ENCODE measurements around the gene APLNR.

APLNR gene

DNA sequence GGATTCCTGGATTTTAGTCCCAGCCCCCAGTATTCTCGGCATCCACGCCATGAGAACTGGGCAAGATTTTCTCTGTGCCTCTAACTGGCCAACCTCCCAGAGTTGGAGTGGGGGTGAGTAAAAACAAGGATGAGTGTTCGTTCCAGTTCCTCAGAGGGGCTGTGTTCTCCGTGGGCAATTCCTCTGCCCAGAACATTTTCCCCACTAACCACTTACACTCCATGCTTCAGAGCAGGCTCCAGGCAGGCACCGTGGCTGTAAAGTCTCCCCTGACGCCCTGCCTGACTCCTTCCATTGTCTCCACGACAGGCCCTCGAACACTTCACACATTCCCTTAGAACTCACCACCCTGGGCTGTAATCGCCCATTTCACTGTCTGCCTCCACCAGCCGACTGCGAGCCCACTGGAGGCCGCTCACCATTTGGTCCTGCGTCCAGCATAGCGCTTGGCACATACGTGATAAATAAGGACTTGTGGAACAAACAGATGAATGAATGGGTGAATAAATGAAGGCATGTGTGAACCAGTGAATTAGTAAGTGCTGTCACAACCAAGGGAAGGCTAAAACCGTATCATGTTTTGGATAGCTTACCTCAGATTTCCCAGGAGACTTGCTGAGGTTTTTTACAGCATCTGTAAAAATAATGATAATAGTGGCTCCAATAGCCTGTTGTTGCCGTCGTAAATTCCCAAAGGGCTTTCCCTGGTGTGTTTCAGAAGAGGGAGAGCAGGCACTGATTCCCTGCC lies 6.1 kb downstream of the APLNR start:
- no peaks in the 10 kb centered on the region for H3K36me3 ChIP-seq (replicated peaks)
- in situ Hi-C loops (cut with HindIII; ENCODE audit: low pct_ligation_motif_present, low sequenced_read_pairs): no loop called here
- no peak for DNase-seq
- no peak overlapping the region for H3K4me3 ChIP-seq (ENCODE audit: low read depth, low read length)
- no peak overlapping the region for H3K27ac ChIP-seq
- TF ChIP-seq, protein P1, sequence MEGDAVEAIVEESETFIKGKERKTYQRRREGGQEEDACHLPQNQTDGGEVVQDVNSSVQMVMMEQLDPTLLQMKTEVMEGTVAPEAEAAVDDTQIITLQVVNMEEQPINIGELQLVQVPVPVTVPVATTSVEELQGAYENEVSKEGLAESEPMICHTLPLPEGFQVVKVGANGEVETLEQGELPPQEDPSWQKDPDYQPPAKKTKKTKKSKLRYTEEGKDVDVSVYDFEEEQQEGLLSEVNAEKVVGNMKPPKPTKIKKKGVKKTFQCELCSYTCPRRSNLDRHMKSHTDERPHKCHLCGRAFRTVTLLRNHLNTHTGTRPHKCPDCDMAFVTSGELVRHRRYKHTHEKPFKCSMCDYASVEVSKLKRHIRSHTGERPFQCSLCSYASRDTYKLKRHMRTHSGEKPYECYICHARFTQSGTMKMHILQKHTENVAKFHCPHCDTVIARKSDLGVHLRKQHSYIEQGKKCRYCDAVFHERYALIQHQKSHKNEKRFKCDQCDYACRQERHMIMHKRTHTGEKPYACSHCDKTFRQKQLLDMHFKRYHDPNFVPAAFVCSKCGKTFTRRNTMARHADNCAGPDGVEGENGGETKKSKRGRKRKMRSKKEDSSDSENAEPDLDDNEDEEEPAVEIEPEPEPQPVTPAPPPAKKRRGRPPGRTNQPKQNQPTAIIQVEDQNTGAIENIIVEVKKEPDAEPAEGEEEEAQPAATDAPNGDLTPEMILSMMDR (IDR thresholded peaks at IDR 0.05; ENCODE audit: low read depth, low read length, missing control alignments): no peak
- peaks cover 14% of the 10 kb centered on the region for H3K27me3 ChIP-seq (replicated peaks)

DNA sequence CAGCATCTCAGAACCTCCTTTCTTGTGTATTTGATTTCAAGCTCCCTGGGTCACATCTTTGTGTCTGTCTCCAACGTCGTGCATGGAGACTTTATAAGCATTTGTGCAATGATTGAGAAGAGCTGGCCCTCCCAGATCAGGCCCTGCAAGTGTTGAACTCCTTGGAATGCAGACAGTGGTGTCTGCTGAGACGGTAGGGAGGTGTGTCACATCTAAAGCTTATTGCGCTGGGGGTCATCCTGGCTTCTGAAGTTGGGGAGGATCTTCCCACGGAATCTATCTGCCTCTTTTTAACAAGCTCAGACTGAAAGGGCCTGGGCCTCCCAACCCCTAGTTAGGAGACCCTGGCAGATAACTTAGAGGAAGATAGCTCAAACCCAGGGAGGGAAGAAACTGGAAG lies 6.7 kb downstream of the APLNR start:
- in situ Hi-C loops (cut with HindIII; ENCODE audit: low pct_ligation_motif_present, low sequenced_read_pairs): no loop called here
- Histone ChIP-seq H3K27me3 (replicated peaks) (peaks cover 14% of the 10 kb centered on the region), H3K27ac (no peak overlapping the region), H3K4me3 (ENCODE audit: low read depth, low read length) (no peak overlapping the region), H3K36me3 (replicated peaks) (no peaks in the 10 kb centered on the region)
- TF ChIP-seq, protein P1 (IDR thresholded peaks at IDR 0.05; ENCODE audit: low read depth, low read length, missing control alignments): no peak
- DNase-seq: no peak

GRCh38 chr11:57228600-57228999 lies 8.4 kb downstream of the APLNR start:
- Histone ChIP-seq H3K27ac (no peak overlapping the region), H3K27me3 (replicated peaks) (peaks cover 14% of the 10 kb centered on the region), H3K36me3 (replicated peaks) (no peaks in the 10 kb centered on the region), H3K4me3 (ENCODE audit: low read depth, low read length) (no peak overlapping the region)
- TF ChIP-seq, protein P1 (IDR thresholded peaks at IDR 0.05; ENCODE audit: low read depth, low read length, missing control alignments): no peak
- in situ Hi-C loops (cut with HindIII; ENCODE audit: low pct_ligation_motif_present, low sequenced_read_pairs): no loop called here
- DNase-seq: no peak

- Histone ChIP-seq H3K27ac (no peak overlapping the region), H3K27me3 (replicated peaks) (no peaks in the 10 kb centered on the region), H3K4me3 (ENCODE audit: low read depth, low read length) (no peak overlapping the region), H3K36me3 (replicated peaks) (no peaks in the 10 kb centered on the region)
- in situ Hi-C loops (cut with HindIII; ENCODE audit: low pct_ligation_motif_present, low sequenced_read_pairs): no loop called here
- TF ChIP-seq, protein P1 (IDR thresholded peaks at IDR 0.05; ENCODE audit: low read depth, low read length, missing control alignments): no peak
- peak; percentile 16 for DNase-seq
Measured at GRCh38 chr11:57224537-57224936, 12.5 kb downstream of the APLNR start.

DNA sequence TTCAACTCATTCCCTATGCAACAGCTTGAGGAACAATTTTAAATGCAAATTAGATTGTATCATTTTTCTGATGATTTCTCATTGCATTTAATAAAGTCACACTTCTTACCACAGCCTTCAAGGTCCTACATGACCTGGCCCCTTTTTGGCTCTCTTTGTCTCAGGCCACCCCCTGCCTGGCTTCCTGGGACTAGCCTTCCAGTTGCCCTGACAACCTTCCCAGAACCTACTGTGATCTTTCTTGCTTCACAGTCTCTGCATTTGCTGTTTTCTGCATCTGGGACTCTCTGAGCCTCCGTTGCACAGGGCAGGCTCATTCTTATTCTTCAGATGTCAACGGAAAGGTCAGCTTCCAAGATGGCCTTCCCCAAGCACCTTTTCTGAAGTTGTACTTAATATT lies 12.9 kb downstream of the APLNR start:
- in situ Hi-C loops (cut with HindIII; ENCODE audit: low pct_ligation_motif_present, low sequenced_read_pairs): no loop called here
- no peak overlapping the region for H3K27ac ChIP-seq

More for the DNA sequence above, 12.9 kb downstream of the APLNR start:
- Histone ChIP-seq H3K36me3 (replicated peaks) (no peaks in the 10 kb centered on the region), H3K4me3 (ENCODE audit: low read depth, low read length) (no peak overlapping the region), H3K27me3 (replicated peaks) (no peaks in the 10 kb centered on the region)
- TF ChIP-seq, protein P1 (IDR thresholded peaks at IDR 0.05; ENCODE audit: low read depth, low read length, missing control alignments): no peak
- no peak for DNase-seq

All from brain microvascular endothelial cell (primary cell).